ENCODE data around the gene ADORA2B.

GRCh38 chr17:16001226-16001897 lies 56.4 kb downstream of the ADORA2B start:
- TF ChIP-seq RNF2 (IDR thresholded peaks at IDR 0.05; ENCODE audit: borderline replicate concordance, low read depth, low read length, missing control alignments, poor library complexity, severe bottlenecking) = no peak
- no peak for TF ChIP-seq RFX5 (IDR thresholded peaks at IDR 0.05; ENCODE audit: borderline replicate concordance, low read depth, low read length)
- TF ChIP-seq, protein P1, sequence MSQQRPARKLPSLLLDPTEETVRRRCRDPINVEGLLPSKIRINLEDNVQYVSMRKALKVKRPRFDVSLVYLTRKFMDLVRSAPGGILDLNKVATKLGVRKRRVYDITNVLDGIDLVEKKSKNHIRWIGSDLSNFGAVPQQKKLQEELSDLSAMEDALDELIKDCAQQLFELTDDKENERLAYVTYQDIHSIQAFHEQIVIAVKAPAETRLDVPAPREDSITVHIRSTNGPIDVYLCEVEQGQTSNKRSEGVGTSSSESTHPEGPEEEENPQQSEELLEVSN (IDR thresholded peaks at IDR 0.05) = no peak
- TF ChIP-seq CREB1 (IDR thresholded peaks at IDR 0.05) = no peak
- no peak for TF ChIP-seq EZH2 (IDR thresholded peaks at IDR 0.05; ENCODE audit: low read depth, low read length, severe bottlenecking)
- TF ChIP-seq POLR2A (IDR thresholded peaks at IDR 0.05; ENCODE audit: control extremely low read depth in 1 of 2, low read depth in 2 of 2, low read length in 2 of 2) = no peak
- TF ChIP-seq, protein P2, sequence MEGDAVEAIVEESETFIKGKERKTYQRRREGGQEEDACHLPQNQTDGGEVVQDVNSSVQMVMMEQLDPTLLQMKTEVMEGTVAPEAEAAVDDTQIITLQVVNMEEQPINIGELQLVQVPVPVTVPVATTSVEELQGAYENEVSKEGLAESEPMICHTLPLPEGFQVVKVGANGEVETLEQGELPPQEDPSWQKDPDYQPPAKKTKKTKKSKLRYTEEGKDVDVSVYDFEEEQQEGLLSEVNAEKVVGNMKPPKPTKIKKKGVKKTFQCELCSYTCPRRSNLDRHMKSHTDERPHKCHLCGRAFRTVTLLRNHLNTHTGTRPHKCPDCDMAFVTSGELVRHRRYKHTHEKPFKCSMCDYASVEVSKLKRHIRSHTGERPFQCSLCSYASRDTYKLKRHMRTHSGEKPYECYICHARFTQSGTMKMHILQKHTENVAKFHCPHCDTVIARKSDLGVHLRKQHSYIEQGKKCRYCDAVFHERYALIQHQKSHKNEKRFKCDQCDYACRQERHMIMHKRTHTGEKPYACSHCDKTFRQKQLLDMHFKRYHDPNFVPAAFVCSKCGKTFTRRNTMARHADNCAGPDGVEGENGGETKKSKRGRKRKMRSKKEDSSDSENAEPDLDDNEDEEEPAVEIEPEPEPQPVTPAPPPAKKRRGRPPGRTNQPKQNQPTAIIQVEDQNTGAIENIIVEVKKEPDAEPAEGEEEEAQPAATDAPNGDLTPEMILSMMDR (IDR thresholded peaks at IDR 0.05; ENCODE audit: control extremely low read depth in 1 of 3, insufficient read depth in 1 of 3, low read depth in 1 of 3, low read length in 3 of 3) = no peak
- TF ChIP-seq POLR2AphosphoS5 (IDR thresholded peaks at IDR 0.05; ENCODE audit: low read depth, low read length) = no peak
- no peak for TF ChIP-seq KDM5A (IDR thresholded peaks at IDR 0.05; ENCODE audit: low read length)
- no peak for TF ChIP-seq ATF3 (IDR thresholded peaks at IDR 0.05; ENCODE audit: insufficient read depth, low read depth, low read length)
- no peak for TF ChIP-seq CHD2 (IDR thresholded peaks at IDR 0.05; ENCODE audit: low read length)
- TF ChIP-seq, protein P3, sequence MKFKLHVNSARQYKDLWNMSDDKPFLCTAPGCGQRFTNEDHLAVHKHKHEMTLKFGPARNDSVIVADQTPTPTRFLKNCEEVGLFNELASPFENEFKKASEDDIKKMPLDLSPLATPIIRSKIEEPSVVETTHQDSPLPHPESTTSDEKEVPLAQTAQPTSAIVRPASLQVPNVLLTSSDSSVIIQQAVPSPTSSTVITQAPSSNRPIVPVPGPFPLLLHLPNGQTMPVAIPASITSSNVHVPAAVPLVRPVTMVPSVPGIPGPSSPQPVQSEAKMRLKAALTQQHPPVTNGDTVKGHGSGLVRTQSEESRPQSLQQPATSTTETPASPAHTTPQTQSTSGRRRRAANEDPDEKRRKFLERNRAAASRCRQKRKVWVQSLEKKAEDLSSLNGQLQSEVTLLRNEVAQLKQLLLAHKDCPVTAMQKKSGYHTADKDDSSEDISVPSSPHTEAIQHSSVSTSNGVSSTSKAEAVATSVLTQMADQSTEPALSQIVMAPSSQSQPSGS (IDR thresholded peaks at IDR 0.05; ENCODE audit: low read length) = no peak
- TF ChIP-seq CTBP2 (IDR thresholded peaks at IDR 0.05; ENCODE audit: borderline replicate concordance, insufficient read depth, insufficient read length, low read length) = no peak
- TF ChIP-seq GABPA (IDR thresholded peaks at IDR 0.05; ENCODE audit: borderline replicate concordance, insufficient read depth, low read length) = no peak
